Measurements from ENCODE around the gene CARD11.
"Not testable (repeated sequence)": the region's sequence is repeated elsewhere in the genome, so short reads cannot be mapped to it uniquely, and the experiment has no call there.

CARD11 gene

GRCh38 chr7:3064067-3064466, 20.4 kb upstream of the CARD11 start:
- peak; percentile 11 for DNase-seq (ENCODE audit: low spot score)

DNA sequence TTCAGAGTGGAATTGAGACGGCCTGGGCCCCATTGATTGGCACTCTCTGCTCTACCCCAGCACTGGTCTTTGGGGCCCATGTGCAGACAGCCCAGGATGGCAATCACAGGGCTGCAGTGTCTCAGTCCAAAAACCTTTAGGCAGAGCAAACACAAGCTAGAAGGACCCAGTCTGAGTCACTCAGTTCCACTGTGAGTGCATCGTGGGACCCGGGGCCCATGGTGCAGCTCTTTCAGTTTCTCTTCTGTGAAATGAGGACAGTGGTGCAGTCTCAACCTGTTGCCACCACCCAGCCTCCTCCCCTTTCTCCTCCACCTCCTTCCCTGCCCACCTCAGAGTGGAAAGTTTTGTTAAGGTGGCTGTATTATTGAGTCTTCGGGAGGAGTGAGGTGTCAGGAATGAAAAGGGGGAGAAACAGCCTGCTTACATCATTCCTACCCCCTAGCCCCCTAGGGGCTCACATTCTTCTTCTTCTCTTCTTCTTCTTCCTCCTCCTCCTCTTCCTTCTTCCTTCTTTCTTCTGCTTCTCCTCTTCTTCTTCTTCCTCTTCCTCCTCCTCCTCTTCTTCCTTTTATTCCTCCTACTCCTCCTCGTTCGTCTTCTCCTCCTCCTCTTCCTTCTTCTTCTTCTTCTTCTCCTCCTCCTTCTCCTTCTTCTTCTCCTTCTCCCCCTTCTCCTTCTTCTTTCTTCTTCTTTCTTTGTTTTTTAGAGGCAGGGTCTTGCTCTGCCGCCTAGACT, 19.5 kb upstream of the CARD11 start:
- DNase-seq (ENCODE audit: low spot score): no peak

GRCh38 chr7:3057066-3057420, 13.4 kb upstream of the CARD11 start:
- no peak for DNase-seq (ENCODE audit: low spot score)

DNA sequence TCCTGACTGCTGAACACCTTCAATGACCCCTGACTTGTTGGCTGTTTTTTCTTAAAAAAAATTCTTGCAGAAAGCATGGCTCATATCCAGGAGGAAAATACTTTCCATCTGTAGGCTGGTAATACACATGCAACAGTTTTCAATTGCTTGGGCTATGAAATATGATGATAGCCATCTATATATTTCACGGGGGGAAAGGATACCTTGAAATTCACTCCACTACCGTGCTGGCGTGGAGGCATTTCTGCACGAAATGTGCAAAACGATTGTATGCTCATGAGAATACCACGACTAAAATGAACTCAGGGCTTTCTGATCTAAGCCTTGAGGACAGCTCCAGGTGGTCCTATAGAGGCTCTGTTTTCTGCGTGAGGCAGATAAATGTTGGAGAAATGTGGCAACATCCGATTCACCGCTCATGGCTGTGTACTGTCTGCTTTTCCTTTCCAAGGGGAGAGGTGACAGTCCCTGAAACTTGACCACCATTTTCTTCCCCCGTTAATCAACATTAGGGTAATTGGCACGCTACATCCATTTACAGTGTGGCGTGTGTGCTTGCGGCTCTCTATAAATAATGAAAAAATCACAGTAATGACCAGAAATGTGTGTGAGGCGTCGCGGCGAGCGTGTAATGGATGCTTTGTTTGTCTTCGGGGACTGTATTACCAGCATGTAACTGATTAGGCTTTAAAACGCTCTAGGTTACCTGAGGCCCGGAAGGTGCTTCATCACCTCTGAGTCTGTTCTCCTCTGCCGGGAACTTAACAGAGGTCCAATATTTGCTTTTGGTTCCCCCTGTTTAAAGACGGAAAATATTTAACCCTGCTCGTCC, 12.8 kb upstream of the CARD11 start:
- no peak for DNase-seq (ENCODE audit: low spot score)

DNA sequence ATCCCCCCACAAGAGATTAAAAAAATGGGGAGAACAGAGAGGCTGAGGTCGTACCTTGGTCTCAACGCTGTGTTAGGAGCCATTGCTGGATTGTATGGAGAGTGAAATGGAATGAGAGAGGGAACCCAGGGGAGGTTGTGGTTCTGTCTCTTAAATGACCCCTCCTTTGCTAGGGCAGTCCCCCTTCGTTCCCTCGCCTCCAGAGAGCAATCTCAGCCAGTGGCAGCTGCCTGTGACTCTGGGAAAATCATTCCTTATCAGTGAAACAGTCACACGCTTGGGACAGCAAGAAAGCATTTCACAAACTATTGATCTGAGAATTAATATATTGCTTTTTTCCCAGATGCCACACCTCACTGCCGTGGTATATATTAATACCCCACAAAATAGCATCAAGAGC, 12.0 kb upstream of the CARD11 start:
- DNase-seq (ENCODE audit: low spot score): no peak

GRCh38 chr7:3042861-3043489, 692 bp downstream of the CARD11 start:
- peak; percentile 57 for DNase-seq (ENCODE audit: low spot score)

GRCh38 chr7:3041986-3042675, 1.5 kb downstream of the CARD11 start:
- no peak for DNase-seq (ENCODE audit: low spot score)

DNA sequence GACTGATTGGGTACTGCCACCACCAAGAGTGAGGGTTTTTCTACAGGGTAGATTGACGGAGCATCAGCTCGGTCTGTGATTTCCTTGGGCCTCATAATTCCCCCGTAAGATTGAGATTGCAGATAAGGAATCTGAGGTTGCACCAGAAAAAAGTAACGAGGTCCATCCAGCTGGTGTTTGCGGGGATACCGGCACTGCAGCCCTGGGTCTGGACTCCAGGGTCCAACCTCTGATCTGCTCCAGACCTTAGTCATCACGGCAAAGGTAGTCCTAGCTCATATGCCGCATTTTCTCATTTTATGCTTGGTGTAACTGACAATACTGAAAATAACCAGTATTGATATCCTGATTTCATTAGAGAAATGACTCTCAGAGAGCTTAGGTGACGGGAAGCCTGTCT, 3.9 kb downstream of the CARD11 start:
- no peak for DNase-seq (ENCODE audit: low spot score)

- not testable (repeated sequence) for DNase-seq (ENCODE audit: low spot score)
Measured at GRCh38 chr7:3038011-3038410, 5.7 kb downstream of the CARD11 start.

DNA sequence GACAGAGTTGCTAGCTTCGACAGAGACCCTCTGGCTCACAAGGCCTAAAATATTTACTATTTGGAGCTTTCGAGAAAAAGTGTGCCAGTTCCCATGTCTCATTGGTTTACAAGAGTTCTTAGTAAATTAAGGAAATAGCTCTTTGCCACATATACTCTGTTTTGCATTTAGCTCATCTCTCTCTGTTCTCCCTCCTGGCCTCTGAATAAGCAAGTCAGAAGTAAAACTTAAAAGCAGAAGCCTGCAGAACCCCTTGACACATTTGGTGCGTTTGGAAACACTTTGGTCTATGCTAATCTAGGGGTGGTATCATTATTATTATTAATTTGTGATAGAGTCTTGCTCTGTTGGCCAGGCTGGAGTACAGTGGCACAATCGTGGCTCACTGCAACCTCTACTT, 6.4 kb downstream of the CARD11 start:
- no peak for DNase-seq (ENCODE audit: low spot score)

DNA sequence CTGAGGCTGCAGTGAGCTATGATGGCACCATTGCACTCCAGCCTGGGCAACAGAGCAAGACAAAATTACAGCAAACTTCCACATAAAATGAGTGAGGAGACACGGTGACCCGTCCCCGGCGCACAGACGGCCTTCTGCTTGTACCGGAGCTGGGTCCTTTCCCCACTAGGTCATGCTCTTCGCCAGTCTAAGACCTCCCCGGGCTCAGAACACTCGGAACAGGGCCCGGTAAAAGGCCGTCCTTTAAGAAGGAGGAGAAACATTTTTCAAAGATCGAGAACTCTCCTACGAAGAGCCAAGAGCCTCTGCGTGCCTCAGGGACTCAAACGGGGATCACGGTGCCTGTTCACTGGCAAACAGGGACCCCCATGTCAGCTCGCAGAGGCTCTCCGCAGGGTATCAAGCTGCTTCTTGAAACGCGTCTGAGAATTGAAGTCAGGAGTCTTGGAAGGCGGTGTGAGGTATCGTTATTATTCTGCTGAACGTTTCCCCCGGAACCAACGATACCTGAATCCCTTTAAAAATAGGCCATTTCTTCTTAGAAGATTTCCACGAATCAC, 9.0 kb downstream of the CARD11 start:
- no peak for DNase-seq (ENCODE audit: low spot score)

DNA sequence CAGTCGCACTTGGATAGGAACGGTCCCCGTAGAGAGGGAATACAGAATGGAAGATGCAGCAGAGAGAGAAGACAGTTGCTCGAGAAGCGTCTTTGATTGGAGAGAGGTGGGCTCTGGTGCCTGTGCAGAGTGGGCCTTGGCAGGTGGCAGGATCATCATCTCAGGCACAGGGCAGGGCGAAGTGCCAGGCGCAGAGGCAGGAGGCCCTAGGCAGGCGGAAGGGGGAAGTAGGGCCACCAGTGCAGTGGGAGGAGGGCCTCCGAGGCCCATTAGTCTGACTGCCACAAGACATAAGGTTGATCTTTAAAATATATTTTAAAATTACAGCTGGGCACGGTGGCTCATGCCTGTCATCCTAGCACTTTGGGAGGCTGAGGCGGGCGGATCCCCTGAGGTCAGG, 10.1 kb downstream of the CARD11 start:
- DNase-seq (ENCODE audit: low spot score): no peak

DNA sequence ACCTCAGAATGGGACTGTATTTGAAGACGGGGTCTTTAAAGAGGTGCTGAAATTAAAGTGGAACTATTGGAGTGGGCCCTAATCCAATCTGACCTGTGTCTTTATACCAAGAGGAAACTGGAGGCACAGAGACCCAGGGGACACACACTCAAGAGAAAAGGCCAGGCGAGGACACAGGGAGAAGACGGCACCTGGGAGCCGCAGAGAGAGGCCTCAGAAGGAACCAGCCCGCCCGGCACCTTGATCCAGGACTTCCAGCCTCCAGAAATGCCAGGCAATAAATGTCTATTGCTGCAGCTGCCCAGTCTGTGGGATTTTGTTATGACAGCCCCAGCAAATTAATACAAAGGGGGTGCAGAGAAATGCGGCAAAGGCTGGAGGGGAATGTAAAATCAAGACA, 10.5 kb downstream of the CARD11 start:
- DNase-seq (ENCODE audit: low spot score): no peak

DNA sequence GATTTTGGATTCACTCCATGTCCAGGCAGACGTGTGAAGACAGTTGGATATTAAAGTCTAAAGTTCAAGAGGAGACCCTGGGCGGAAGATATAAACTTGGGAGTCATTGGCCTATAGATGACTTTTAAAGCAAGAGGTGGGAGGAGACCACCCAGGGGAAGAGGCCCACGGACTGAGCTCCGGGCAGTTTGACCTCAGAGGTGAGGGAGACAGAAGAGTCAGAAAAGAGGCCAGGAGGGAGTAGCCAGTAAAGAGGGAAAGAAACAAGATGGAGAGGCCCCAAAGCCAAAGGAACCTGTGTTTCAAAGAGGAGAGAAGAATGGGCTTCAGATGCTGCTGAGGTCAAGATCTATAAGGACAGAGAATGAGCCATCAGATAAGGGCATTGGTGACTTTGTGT, 11.4 kb downstream of the CARD11 start:
- no peak for DNase-seq (ENCODE audit: low spot score)

DNA sequence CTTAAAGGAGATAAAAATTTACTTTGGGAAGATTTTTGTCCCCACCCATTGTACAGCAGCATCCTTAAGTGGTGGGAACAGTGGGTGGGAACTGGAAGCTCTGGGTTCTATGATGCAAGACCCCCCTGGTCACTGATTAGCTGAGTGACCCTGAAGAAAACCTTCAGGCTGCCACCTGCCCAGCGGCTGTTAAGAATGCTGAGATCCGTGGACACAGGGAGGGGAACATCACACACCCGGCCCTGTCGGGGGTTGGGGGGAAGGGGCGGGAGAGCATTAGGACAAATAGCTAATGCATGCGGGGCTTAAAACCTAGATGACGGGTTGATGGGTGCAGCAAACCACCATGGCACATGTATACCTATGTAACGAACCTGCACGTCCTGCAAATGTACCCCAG, 14.5 kb downstream of the CARD11 start:
- DNase-seq (ENCODE audit: low spot score): no peak

GRCh38 chr7:3028758-3029093, 14.9 kb downstream of the CARD11 start:
- DNase-seq (ENCODE audit: low spot score): no peak

- peak; percentile 90 for DNase-seq (ENCODE audit: low spot score)
Measured at GRCh38 chr7:3028071-3028757, 15.5 kb downstream of the CARD11 start.

- no peak for DNase-seq (ENCODE audit: low spot score)
Measured at GRCh38 chr7:3027005-3027845, 16.4 kb downstream of the CARD11 start.

DNA sequence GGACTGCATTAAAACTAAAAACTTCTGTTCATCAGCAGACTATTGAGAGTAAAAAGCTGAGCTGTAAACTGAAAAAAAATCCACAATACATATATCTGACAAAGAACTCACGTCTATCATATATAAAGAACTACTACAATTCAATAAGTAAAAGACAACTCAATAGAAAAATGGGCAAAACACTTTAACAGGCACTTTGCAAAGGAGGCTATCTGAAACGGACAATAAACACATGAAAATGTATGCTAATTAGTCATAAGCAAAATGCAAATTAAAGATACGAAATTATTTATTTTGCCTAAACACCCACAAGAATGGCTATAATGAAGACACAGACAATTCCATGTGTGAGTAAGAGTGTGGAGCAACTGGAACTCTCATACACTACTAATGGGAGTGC, 18.1 kb downstream of the CARD11 start:
- DNase-seq (ENCODE audit: low spot score): no peak

DNA sequence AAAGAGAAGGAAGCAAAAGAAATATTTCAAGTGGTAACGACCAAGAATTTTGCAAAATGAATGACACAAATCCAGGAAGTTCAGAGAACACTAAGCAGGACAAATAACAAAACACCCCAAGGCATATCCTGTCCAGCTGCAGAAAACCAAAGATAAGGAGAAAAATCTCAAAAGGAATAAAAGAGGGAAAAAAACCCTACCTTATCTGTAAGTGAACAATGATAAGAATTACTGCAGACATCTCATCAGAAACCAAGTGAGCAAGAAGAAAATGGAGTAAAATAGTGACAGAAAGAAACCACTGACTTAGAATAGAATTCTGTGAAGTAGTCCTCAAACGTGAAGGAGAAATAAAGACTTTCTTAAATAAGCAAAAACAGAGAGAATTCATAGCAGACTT, 21.8 kb downstream of the CARD11 start:
- no peak for DNase-seq (ENCODE audit: low spot score)

DNA sequence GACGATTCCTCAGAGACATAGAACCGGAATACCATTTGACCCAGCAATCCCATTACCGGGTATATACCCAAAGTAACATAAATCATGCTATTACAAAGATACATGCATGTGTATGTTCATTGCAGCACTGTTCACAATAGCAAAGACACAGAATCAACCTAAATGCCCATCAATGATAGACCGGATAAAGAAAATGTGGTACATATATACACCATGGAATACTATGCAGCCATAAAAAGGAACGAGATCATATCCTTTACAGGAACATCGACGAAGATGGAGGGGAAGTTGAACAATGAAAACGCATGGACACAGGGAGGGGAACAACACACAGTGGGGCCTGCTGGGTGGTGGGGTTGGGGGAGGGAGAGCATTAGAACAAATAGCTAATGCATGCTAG, 22.4 kb downstream of the CARD11 start:
- DNase-seq (ENCODE audit: low spot score): not testable (repeated sequence)
